A673 (cell line): ENCODE measurements around the gene DDX54. TPM values are rescaled to one million over a fixed set of nuclear protein-coding genes. Genes with fewer than 3 reads are reported as not detected.
A peak's percentile ranks its signal among the peaks of the same experiment; 100 is the strongest.

ENCODE experiments used
- BruUV-seq: library from RNA; stranded (reverse); fragments of 400-500 nt; replicated peaks from 2 replicates; lab custom pipeline; 2021; lab: Mats Ljungman, UMichigan
- CTCF ChIA-PET: fragments of 300-600 bp; sonication (Branson Sonifier 250); formaldehyde crosslinking; loops from one replicate; lab custom pipeline; 2022; ENCODE audit warnings: antibody characterized with exemption; lab: Charles Lee
- POLR2A ChIA-PET: fragments of 300-600 bp; sonication (Branson Sonifier 250); formaldehyde crosslinking; loops from one replicate; lab custom pipeline; 2022; ENCODE audit warnings: antibody characterized with exemption; ENCODE audit not compliant: low non-redundant PET; lab: Charles Lee
- DNase-seq: peaks from one replicate; pipeline ENCODE4 v3.0.0-alpha.2; 2015; ENCODE audit warnings: low spot score
- H3K27ac ChIP-seq: fragments of 200-600 bp; sonication (generic); 2 replicates; pipeline ENCODE4 v1.5.1; 2016; ENCODE audit warnings: mixed run types, low read depth, mild to moderate bottlenecking, mixed read lengths, antibody characterized with exemption, low read length; ENCODE audit not compliant: poor library complexity, severe bottlenecking
- H3K27me3 ChIP-seq: fragments of 200-600 bp; sonication (generic); replicated peaks from 2 replicates; pipeline ENCODE4 v1.6.1; 2017; ENCODE audit warnings: mixed run types, low read depth, mild to moderate bottlenecking, mixed read lengths, antibody characterized with exemption, low read length; ENCODE audit not compliant: insufficient read depth, poor library complexity
- H3K36me3 ChIP-seq: fragments of 200-600 bp; sonication (generic); 2 replicates; pipeline ENCODE4 v1.6.1; 2016; ENCODE audit warnings: mixed run types, mild to moderate bottlenecking, mixed read lengths, antibody characterized with exemption, low read length; ENCODE audit not compliant: insufficient read depth, poor library complexity, severe bottlenecking
- H3K4me1 ChIP-seq: fragments of 200-600 bp; sonication (generic); 2 replicates; pipeline ENCODE4 v1.6.1; 2017; ENCODE audit warnings: mixed run types, mild to moderate bottlenecking, mixed read lengths, antibody characterized with exemption, low read length; ENCODE audit not compliant: insufficient read depth, poor library complexity, severe bottlenecking
- H3K4me3 ChIP-seq: fragments of 200-600 bp; sonication (generic); 2 replicates; pipeline ENCODE4 v1.5.1; 2016; ENCODE audit warnings: low read depth, mixed run types, mild to moderate bottlenecking, mixed read lengths, low read length; ENCODE audit not compliant: poor library complexity, severe bottlenecking
- H3K9me3 ChIP-seq: fragments of 200-600 bp; sonication (generic); 2 replicates; pipeline ENCODE4 v1.6.1; 2016; ENCODE audit warnings: mixed run types, low read depth, mild to moderate bottlenecking, mixed read lengths, antibody characterized with exemption, low read length; ENCODE audit not compliant: poor library complexity, severe bottlenecking
- EZH2 ChIP-seq: fragments of 200-600 bp; sonication (generic); IDR thresholded peaks from 2 replicates; pipeline ENCODE4 v1.6.1; 2017; ENCODE audit warnings: borderline replicate concordance, low read depth, mild to moderate bottlenecking, mixed read lengths, antibody characterized with exemption, low read length; ENCODE audit not compliant: poor library complexity, severe bottlenecking
- intact Hi-C: fragments of 100-400 bp; cut with micrococcal nuclease; formaldehyde crosslinking; loops from one replicate; pipeline ENCODE4 v1.10.0; 2022; ENCODE audit not compliant: unreplicated experiment
- total RNA-seq: library from RNA; stranded (reverse); gene quantifications from 2 replicates; pipeline ENCODE4 v1.2.3, GENCODE V29; 2021
- TF ChIP-seq, protein P1 (sequence below): fragments of 300-800, 200-600 bp; sonication (generic); conservative IDR thresholded peaks from 2 replicates; pipeline ENCODE4 v1.5.1; 2017; ENCODE audit warnings: low read depth, mild to moderate bottlenecking, antibody characterized with exemption, low read length, moderate library complexity, mixed read lengths

The DDX54 gene
- total RNA-seq, 1 experiment from 2014 or later = 116 TPM

- intact Hi-C loops = no loop called here
- peak; percentile 40 for DNase-seq
- ChIA-PET POLR2A (interaction anchor here (1.5 kb wide), 1 partner anchor 25 kb away, joined by 13 read pairs; no protein-coding TSS in a partner anchor), CTCF (interaction anchor here (0.9 kb wide), 1 partner anchor 205 kb away, joined by 3 read pairs; no protein-coding TSS in a partner anchor)
- Histone ChIP-seq H3K4me3 (peak overlapping the region; percentile 79), H3K36me3 (no peaks in the 10 kb centered on the region), H3K27ac (peak overlapping the region; percentile 46), H3K4me1 (peaks cover 15% of the 10 kb centered on the region), H3K9me3 (no peaks in the 10 kb centered on the region), H3K27me3 (no peaks in the 10 kb centered on the region)
- TF ChIP-seq, protein P1, sequence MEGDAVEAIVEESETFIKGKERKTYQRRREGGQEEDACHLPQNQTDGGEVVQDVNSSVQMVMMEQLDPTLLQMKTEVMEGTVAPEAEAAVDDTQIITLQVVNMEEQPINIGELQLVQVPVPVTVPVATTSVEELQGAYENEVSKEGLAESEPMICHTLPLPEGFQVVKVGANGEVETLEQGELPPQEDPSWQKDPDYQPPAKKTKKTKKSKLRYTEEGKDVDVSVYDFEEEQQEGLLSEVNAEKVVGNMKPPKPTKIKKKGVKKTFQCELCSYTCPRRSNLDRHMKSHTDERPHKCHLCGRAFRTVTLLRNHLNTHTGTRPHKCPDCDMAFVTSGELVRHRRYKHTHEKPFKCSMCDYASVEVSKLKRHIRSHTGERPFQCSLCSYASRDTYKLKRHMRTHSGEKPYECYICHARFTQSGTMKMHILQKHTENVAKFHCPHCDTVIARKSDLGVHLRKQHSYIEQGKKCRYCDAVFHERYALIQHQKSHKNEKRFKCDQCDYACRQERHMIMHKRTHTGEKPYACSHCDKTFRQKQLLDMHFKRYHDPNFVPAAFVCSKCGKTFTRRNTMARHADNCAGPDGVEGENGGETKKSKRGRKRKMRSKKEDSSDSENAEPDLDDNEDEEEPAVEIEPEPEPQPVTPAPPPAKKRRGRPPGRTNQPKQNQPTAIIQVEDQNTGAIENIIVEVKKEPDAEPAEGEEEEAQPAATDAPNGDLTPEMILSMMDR = no peak
- no peak for TF ChIP-seq EZH2
- BruUV-seq = no TSS peak
Observed at GRCh38 chr12:113220593-113221180, 35.4 kb upstream of the DDX54 start.

DNA sequence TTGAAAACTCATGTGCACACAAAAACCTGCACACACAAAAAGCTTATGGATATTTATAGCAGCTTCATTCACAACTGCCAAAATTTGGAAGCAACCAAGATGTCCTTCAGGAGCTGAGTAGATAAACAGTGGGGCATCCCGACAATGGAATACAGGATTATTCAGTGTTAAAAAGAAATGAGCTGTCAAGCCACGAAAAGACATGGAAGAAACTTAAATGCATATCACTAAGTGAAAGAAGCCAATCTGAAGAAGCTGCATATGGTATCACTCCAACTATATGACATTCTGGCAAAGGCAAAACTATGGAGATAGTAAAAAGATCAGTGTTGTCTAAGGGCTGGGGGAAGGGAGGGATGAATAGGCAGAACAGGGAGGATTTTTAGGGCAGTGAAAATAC lies 30.7 kb upstream of the DDX54 start:
- no peaks in the 10 kb centered on the region for H3K27me3 ChIP-seq
- TF ChIP-seq EZH2 = no peak
- TF ChIP-seq, protein P1 = no peak
- intact Hi-C loops = no loop called here
- POLR2A ChIA-PET = no interaction called here
- H3K36me3 ChIP-seq = no peaks in the 10 kb centered on the region
- H3K4me3 ChIP-seq = no peak overlapping the region
- H3K9me3 ChIP-seq = no peaks in the 10 kb centered on the region
- CTCF ChIA-PET = no interaction called here
- no TSS peak for BruUV-seq
- H3K27ac ChIP-seq = no peak overlapping the region
- DNase-seq = no peak
- H3K4me1 ChIP-seq = no peaks in the 10 kb centered on the region

DNA sequence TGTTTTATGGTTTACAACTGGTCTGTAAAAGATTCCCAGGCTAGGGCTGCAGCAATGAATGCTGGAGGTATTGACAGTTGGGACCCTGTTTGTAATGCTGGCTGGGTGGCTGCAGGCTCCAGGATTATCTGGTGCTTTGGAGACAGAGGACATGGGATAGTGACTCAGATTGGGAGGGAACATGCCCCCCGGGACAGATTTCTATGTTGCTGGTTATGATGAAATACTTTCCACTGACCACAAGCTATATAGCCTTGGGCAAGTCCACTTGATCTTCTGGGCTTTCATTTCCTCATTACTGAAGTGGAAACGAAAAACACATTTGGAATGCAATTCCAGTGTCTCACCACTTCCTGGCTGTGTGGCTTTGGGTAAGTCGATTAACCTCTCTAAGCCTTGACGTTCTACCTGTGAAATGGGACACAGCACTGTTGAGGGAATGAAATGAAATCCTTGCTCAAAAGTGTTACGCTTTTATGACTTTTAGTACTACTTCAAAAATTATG lies 29.7 kb upstream of the DDX54 start:
- Histone ChIP-seq H3K36me3 (no peaks in the 10 kb centered on the region), H3K27ac (no peak overlapping the region), H3K4me3 (no peak overlapping the region), H3K9me3 (no peaks in the 10 kb centered on the region), H3K27me3 (no peaks in the 10 kb centered on the region), H3K4me1 (no peaks in the 10 kb centered on the region)
- ChIA-PET POLR2A (no interaction called here), CTCF (no interaction called here)
- TF ChIP-seq EZH2 = no peak
- TF ChIP-seq, protein P1 = no peak
- no peak for DNase-seq
- intact Hi-C loops = no loop called here
- BruUV-seq = no TSS peak
